Nephron progenitor cell (in vitro differentiated cells): ENCODE data around the gene C2CD3.
A peak's percentile ranks its signal among the peaks of the same experiment; 100 is the strongest.

ENCODE experiments used
- DNase-seq: peaks from one replicate; pipeline ENCODE4 v3.0.0; 2021
- H3K27ac Mint-ChIP-seq: 2 replicates; pipeline ENCODE4 v1.8.0; 2021; ENCODE audit warnings: mild to moderate bottlenecking, moderate library complexity, mixed read lengths
- H3K27me3 Mint-ChIP-seq: 2 replicates; pipeline ENCODE4 v1.8.0; 2021; ENCODE audit warnings: mild to moderate bottlenecking, low read depth, mixed read lengths; ENCODE audit not compliant: poor library complexity
- H3K36me3 Mint-ChIP-seq: 2 replicates; pipeline ENCODE4 v1.8.0; 2021; ENCODE audit warnings: low read depth, mixed read lengths
- H3K4me1 Mint-ChIP-seq: 2 replicates; pipeline ENCODE4 v1.8.0; 2021; ENCODE audit warnings: mixed read lengths
- H3K4me3 Mint-ChIP-seq: 2 replicates; pipeline ENCODE4 v1.8.0; 2021; ENCODE audit warnings: mild to moderate bottlenecking, moderate library complexity, mixed read lengths
- H3K9me3 Mint-ChIP-seq: 2 replicates; pipeline ENCODE4 v1.8.0; 2021; ENCODE audit warnings: mild to moderate bottlenecking, moderate library complexity, mixed read lengths
- TF ChIP-seq, protein P1 (sequence below): fragments of 200-600 bp; sonication (generic); IDR thresholded peaks from 2 replicates; pipeline ENCODE4 v1.5.0; 2021; ENCODE audit warnings: antibody characterized with exemption

C2CD3 gene

DNA sequence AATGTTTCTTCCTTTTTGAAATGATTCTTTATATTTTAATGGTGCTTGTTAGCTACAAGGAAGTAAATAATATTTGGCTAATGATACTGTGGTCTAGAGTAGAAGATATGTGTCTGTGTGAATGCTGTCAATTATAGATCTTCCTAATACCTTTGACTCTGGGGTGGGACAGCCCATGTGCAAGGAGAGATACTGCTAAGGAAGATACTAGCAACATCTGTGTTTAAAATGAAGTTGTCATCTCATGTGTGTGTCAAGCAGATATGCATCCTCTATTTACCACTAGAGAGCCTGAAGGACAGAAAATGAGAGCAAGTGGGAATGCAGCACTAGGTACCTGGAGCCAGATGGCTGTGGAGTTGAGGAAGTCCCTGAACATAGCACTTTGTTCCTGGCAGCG lies 34.4 kb upstream of the C2CD3 start:
- H3K4me3 Mint-ChIP-seq: no peak overlapping the region
- H3K4me1 Mint-ChIP-seq: no peaks in the 10 kb centered on the region
- peaks cover 46% of the 10 kb centered on the region for H3K36me3 Mint-ChIP-seq
- no peak overlapping the region for H3K27ac Mint-ChIP-seq
- no peaks in the 10 kb centered on the region for H3K9me3 Mint-ChIP-seq
- H3K27me3 Mint-ChIP-seq: no peaks in the 10 kb centered on the region
- DNase-seq: no peak
- TF ChIP-seq, protein P1, sequence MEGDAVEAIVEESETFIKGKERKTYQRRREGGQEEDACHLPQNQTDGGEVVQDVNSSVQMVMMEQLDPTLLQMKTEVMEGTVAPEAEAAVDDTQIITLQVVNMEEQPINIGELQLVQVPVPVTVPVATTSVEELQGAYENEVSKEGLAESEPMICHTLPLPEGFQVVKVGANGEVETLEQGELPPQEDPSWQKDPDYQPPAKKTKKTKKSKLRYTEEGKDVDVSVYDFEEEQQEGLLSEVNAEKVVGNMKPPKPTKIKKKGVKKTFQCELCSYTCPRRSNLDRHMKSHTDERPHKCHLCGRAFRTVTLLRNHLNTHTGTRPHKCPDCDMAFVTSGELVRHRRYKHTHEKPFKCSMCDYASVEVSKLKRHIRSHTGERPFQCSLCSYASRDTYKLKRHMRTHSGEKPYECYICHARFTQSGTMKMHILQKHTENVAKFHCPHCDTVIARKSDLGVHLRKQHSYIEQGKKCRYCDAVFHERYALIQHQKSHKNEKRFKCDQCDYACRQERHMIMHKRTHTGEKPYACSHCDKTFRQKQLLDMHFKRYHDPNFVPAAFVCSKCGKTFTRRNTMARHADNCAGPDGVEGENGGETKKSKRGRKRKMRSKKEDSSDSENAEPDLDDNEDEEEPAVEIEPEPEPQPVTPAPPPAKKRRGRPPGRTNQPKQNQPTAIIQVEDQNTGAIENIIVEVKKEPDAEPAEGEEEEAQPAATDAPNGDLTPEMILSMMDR: no peak

DNA sequence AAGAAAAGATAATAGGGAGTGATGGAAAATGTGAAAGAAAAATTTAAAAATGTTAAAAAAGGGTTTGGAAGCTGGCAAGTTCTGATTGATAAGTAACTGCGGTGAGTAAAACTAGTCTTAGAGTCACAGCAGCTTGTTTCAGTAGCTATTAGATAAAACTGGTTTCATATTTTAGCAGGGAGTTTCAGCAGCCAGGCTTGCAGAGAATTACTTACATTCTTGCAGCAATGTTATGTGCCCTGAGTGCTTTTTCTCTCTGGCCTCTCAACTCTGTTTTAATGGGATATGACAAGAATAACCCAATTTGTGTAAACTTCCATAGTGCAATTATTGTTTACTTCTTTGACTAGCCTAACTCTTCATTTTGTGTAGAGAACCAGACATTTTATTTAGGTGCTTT lies 33.9 kb upstream of the C2CD3 start:
- Mint-ChIP-seq H3K4me3 (no peak overlapping the region), H3K4me1 (no peaks in the 10 kb centered on the region), H3K36me3 (peaks cover 46% of the 10 kb centered on the region), H3K27ac (peak overlapping the region; percentile 26), H3K9me3 (peaks cover under 1% of the 10 kb centered on the region), H3K27me3 (no peaks in the 10 kb centered on the region)
- TF ChIP-seq, protein P1: no peak
- no peak for DNase-seq

DNA sequence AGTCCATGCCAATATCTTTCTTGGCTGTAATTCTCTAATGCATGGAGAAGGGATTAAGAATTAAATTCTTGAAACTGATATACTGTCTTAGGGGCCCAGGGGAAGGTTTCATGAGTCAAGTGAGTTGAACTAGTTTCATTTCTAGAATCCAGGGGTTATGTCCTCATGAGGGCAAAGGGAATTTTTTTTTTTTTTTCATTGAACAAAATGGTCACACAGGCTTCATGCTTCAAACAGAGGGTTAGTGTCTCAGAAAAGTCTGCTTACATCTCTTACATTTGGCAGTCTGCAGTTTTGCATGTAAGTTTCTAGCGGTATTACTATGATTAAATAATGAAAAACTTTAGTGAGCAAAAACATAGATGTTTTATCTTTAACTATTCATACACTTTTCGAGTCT lies 33.2 kb upstream of the C2CD3 start:
- H3K4me1 Mint-ChIP-seq: no peaks in the 10 kb centered on the region
- no peak for DNase-seq
- peaks cover 6% of the 10 kb centered on the region for H3K9me3 Mint-ChIP-seq
- H3K27ac Mint-ChIP-seq: no peak overlapping the region
- TF ChIP-seq, protein P1: no peak
- peaks cover 47% of the 10 kb centered on the region for H3K36me3 Mint-ChIP-seq
- H3K4me3 Mint-ChIP-seq: no peak overlapping the region
- no peaks in the 10 kb centered on the region for H3K27me3 Mint-ChIP-seq

DNA sequence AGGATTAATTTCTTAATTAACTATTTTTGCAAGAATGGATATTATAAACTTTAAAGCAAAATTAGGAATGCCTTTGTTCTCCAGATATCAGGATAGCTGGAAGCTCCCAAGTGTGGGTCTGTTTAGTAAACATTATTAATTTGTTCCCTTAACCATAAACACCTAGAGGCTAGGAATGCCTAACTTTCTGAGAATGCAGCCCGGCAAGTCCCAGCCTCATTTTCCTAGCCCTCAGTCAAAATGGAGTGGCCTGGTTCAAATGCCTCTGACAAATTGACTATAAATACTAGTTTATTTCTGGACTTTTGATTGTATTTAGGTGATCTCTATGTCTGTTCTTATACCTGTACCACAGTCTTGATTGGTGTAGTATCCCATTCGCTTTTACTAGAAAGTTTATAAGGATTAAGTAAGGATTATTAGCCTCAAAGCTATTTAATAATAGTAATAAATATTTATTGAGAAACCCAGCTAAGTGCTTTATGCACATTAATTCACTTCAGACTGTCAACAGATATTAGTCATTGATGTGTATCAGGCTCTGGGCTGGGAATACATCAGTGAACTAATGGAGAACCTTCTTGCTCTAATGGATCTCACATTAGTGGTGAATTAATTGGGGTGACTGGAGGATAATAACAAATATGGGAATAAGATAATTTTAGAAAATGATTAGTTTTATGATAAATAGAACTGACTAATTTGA lies 26.1 kb upstream of the C2CD3 start:
- Mint-ChIP-seq H3K9me3 (peaks cover 31% of the 10 kb centered on the region), H3K4me1 (no peaks in the 10 kb centered on the region), H3K27me3 (no peaks in the 10 kb centered on the region), H3K4me3 (no peak overlapping the region), H3K36me3 (peaks cover 80% of the 10 kb centered on the region), H3K27ac (no peak overlapping the region)
- TF ChIP-seq, protein P1: no peak
- DNase-seq: no peak

DNA sequence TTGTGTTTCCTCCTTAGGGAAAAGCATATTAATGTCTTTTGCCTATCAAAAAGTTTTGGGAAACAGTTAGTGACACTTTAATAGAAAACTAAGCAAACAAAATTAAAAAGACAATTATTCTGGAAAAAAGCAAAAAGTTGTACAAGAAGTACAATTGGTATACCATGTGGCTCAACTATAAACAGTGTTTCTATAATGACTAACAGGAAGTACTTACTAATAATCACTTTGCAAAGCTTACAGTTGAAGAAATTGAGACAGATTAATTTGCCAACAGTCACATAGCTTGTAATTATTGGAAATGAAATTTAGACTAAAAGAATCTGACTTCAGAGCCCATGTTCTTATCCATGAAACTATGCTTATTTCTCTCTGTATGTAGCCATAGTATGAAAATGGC lies 25.0 kb upstream of the C2CD3 start:
- TF ChIP-seq, protein P1: no peak
- Mint-ChIP-seq H3K27me3 (no peaks in the 10 kb centered on the region), H3K4me1 (no peaks in the 10 kb centered on the region), H3K9me3 (peaks cover 35% of the 10 kb centered on the region), H3K27ac (no peak overlapping the region), H3K4me3 (no peak overlapping the region), H3K36me3 (peaks cover 90% of the 10 kb centered on the region)
- DNase-seq: no peak

DNA sequence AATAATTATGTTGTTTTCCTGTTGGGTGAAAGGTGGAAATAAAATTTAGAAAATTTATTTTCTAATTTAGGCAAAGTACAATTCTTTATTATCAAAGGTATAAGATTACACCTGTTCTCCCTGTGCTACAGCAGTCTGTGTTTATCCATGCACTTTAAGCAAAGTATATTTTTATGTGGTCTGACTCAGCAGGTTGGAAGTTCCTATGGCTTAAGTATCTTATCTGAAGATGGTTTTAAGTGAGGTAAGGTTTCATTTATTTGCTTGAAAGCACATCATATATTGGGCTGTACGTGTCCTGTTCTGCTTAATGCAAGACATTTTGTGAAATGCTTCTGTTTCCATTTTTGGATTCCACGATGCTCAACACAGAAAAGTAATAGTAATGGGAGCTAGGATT lies 14.9 kb upstream of the C2CD3 start:
- DNase-seq: no peak
- peaks cover 6% of the 10 kb centered on the region for H3K9me3 Mint-ChIP-seq
- H3K27me3 Mint-ChIP-seq: no peaks in the 10 kb centered on the region
- H3K27ac Mint-ChIP-seq: no peak overlapping the region
- H3K36me3 Mint-ChIP-seq: peaks cover 53% of the 10 kb centered on the region
- H3K4me1 Mint-ChIP-seq: no peaks in the 10 kb centered on the region
- TF ChIP-seq, protein P1: no peak
- H3K4me3 Mint-ChIP-seq: no peak overlapping the region
